Medulla oblongata (tissue), 1 donor: ENCODE data around the gene NCSTN.

Experiments
- DNase-seq: peaks from one replicate; pipeline ENCODE4 v3.0.0-alpha.2; 2015; ENCODE audit errors: extremely low spot score

Gene NCSTN

DNA sequence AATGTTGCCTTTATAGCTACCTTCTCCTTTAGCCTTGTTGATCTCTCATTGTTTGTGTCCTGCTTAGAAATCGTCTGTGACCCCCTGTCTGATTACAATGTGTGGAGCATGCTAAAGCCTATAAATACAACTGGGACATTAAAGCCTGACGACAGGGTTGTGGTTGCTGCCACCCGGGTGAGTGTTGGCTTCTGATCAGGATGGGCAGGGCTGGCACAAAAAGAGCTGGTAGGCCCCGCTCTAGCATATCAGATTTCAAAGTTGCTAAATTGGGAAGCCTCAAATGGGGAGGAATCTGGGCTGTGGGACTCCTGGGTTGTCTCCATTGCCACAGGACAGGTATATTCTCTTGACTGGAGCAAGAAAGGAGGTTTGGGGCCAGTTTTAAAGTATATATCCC is 8.4 kb downstream of the NCSTN start:
- no peak for DNase-seq

DNA sequence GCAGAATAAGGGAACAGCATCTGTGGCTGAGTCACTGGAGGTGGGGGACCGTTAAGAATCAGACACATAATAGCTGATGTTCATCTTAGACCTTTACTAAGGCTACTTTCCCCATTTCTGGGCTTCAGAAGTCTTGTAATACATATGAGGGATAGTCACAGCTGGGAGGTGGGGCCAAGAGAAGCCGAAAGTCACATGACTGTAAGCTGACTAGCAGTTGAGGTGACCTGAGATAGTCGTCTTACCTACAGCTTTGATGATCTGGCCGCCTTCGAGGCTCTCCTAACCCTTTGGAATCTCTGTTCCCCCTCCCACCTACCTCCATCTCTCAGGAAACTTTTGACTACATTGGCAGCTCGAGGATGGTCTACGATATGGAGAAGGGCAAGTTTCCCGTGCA is 9.4 kb downstream of the NCSTN start:
- DNase-seq: no peak

DNA sequence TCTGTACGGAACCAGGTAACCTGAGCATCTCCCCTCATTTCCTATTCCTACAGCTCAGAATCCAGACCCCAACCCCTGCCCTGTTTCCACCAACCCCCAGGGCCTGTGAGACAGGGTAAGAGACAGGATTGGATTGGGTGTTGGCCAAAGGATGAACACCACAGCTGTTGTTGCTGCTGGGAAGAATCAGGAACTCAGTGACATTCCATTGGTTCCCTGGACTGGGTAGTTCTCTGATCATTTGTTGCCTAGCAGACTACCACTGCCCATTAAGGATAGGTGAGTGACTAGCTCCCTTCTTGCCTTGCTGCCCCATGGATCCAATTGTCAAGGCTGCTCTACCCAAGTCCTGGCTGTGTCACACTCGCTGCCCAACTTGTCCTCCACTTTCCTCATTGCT is 10.0 kb downstream of the NCSTN start:
- DNase-seq: no peak

DNA sequence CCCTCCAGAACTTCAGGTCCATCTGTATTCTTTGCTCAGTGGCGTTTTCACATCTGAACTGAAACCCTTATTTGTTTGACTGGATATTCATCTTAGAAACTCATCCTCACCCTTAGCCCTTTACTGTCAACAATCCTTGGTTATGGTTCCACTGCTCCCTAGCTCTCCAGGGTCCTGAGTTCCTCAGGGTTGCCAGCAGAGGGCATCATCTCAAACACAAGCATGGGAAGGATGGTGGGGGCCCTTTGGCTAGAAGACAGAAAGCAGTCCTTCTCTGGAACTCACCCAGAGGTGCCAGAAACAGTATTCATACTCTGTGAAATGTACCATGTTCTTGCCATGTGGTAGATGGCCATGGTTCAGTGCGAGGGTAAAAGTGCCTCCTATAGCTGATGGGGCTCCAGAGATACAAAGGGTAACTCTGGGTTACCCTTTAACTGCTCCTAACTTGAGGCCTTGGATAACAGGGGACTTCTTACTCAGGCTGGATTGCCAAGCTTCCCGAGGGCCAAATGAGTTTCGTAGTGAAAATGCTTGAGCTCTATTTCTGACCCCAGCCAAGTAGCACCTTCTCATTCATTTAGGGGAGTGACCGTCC is 11.3 kb downstream of the NCSTN start:
- DNase-seq: peak; percentile 45

DNA sequence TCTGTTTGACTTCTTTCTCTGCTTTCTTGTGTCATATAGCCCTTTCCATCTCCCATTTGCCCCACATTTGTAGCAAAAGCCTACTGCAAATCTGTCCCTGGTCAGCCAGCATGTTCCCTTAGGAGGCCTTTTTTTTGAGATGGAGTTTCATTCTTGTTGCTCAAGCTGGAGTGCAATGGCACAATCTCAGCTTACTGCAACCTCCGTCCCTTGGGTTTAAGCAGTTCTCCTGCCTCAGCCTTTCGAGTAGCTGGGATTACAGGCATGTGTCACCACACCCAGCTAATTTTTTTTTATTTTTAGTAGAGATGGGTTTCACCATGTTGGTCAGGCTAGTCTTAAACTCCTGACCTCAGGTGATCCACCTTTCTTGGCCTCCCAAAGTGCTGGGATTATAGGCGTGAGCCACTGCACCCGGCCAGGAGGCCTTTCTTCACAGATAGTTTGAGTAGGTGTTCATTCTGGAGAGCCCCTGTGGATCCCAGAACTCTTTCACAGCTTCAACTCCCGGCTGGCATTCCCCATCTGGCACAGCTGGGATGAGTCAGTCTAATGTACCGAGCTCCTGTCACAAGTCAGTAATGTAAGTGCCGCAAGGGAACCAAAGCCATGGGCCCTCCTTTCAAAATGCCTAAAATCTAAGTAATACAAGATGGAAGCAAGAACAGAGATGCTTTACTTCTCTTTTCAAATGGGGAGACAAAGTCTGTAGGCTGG is 14.3 kb downstream of the NCSTN start:
- DNase-seq: no peak

DNA sequence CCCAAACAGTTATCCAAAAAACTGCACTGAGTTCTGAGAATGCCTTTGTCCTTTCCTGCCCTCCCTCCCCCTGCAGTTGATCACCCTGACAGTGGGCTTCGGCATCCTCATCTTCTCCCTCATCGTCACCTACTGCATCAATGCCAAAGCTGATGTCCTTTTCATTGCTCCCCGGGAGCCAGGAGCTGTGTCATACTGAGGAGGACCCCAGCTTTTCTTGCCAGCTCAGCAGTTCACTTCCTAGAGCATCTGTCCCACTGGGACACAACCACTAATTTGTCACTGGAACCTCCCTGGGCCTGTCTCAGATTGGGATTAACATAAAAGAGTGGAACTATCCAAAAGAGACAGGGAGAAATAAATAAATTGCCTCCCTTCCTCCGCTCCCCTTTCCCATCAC is 14.9 kb downstream of the NCSTN start:
- no peak for DNase-seq

DNA sequence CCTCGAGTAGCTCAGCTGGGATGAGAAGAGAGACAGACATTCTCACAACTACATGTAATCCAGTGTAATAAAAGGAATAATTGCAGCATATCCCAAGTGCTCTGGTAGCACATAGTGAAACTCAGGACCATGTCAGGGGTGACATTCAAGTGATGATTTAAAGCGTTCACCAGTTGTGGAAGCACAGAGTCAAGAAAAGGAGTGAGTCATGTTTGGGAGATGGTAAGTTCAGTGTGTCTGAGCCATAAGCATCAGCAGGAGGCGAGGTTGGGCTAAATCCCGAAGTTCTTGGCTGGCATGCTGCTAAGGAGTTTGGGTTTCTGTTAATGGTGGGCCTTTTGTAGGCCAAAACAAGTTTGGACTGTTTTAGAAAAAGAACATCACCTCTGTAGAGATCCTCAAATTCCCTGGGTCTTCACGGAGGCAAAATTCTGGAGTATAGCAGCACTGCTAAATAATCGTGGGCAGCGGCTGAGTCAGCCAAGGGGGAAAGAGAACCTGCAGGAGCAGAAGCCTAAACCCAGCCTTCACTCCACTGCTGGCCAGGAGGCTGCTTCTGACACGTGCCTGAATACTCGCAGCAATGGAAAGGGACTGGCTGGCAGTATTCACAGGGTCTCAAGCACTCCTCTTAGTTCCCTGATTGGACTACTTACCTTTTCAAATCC is 16.5 kb downstream of the NCSTN start:
- DNase-seq: no peak

DNA sequence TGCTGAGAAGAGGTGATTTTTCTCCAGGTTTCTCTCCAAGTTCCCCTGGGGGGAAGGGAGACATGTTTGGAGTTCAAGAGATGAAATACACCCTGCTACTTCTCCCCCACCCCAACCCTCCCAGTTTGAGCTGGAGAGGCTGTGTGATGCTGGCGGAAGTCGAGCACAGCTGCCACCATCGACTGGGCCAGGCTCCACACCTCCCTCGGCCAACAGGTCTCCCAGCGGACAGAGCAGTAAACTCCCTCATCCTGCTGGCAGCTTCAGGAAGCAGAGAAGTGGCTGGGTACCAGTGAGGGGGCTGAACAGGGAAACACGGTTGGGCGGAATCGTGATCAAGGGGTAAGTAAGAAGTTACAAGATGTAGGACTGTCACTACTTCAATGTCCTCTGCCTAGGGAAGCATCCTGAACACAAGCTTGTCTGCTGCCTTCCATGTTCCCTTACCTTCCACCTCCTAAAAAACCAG is 17.1 kb downstream of the NCSTN start:
- DNase-seq: no peak

DNA sequence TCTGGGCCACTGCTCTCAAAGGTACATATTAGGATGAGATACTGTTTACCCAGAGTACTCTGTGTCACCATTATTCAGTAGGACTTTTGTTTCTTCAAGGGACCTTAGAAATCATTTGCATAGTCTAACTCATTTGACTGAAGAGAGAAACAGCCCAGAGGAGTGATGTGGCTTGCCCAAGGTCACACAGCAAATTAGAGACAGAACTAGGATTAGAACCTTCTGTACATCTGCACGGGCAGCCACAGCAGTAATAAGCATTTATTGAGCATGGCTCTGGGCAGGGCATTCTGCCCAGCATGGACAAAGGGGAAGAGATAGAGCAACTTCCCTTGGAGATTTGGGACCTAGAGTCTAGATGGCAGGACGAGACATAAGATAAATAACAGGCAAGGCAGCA is 18.0 kb downstream of the NCSTN start:
- no peak for DNase-seq

DNA sequence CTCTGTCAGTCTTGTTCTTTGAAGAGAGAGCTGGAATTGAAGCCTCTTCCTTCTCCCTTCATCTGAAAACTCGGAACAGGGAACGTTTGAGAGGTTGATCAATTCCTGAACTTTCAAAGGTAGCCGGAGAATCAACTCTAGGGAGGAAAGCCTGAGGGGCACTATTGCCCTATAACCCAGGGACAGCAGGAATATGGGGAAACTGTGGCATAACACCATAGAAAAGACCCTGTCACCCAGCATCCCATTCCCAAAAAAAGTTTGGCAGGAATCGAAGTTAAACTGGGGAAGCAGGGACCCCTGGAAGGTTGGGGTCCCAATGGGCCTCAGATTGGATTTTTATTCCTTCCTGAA is 18.6 kb downstream of the NCSTN start:
- DNase-seq: no peak

DNA sequence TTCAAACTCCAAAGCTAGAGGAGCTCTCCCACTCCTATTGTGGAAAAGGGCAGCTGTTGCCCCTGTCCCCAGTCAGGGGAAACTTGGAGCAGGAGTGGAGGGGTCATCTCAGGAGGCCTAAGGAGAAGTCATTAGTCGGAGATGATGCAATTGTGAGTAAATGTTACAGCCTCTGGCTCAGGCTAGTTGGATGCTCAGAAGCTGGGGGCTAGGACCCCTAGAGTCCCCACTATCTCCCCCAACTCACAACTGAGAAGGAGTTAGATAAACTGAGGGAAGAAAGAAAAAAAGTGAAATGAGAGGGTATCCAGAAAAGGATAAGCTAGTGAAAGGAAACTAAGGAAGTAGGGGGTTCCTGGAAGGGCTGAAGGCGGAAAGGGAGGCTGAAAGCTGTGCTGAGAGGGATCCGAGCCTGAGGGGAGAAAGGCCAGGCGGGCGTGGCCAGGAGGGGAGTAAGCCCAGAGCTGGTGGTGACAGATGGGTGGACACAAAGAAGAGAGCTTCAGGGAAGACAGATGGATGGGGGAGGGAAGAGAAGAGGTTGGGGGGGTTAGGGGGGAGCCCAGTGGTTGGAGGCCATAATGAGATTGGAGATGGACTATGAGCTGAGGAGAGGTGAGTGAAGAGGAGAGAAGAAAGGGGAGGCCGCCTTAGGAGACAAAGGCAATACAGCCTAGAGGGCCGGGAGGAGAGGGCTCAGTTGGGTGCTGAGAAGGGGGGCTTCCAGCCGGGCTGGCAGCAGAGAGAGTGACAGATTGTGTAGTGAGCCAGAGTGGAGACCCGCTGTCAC is 19.2 kb downstream of the NCSTN start:
- no peak for DNase-seq

DNA sequence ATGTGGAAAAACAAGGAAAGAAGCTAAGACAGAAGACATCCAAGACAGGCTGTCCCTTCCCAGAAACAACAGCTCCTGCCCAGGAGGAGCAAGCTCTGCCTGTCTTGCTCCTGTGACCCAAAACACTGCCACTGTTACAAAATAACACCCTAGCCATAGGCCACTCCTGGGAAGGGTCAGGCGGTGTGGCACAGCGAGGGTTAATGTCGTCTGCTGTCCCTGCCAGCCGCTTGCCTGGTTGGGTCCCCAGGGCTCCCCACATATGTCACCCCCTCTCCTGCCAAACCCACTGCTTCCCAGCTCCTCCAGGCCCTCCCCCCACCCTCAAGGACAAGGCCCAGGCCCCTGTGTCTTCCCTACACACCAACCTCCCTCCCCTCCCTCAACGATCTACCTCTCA is 19.8 kb downstream of the NCSTN start:
- no peak for DNase-seq

DNA sequence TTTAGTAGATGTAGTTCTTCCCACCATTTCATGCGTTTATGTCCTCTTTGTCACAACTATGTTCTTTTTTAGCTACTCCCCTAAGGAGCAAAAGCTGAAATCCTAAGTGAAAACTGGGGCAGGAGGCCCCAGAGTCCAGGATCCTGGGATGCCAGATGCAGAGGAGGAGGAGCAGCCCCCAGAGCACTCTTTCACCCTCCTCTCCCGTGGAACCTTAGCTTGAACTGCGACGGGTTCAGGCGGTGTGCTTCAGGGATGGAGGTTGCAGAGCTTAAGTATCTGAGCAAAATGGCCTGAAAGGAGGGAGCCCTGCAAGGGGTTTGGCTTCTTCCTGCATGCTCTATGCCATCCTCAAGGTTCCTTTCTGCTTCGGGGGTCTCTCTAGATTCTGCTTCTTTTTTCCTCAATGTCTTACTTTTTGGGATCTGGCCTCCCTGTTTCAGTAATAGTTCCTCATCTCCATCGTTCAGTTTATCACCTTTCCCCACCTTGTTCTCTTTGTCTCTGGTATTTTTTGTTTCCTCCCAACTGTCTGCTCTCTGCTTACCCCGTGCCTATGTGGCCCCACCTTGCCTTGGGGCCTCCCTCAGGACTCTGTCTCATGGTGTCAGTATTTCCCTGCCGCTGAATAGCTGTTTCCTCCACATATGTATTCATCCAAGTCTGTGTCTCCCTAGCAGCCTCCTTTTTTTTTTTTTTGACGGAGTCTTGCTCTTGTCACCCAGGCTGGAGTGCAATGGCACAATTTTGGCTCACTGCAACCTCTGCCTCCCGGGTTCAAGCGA is 21.0 kb downstream of the NCSTN start:
- no peak for DNase-seq

DNA sequence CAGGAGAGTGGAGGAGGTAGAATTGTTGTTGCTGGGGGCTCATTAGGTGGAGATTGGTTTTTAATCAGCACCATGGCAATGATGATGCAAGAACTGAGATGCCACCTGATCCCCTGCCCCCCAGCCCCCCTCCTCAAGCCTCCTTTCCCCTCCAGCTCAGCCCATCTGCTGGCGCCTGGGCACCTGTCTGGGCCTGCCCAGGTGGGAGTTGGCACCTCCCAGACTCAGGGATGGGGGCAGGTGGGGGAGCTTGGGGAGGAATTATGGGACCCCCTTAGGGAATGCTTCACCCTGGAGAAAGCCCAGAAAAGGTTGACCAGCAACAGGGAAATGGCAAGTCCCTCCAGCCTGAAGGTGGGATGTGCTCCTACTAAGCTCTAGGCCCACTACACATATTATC is 22.1 kb downstream of the NCSTN start:
- no peak for DNase-seq

DNA sequence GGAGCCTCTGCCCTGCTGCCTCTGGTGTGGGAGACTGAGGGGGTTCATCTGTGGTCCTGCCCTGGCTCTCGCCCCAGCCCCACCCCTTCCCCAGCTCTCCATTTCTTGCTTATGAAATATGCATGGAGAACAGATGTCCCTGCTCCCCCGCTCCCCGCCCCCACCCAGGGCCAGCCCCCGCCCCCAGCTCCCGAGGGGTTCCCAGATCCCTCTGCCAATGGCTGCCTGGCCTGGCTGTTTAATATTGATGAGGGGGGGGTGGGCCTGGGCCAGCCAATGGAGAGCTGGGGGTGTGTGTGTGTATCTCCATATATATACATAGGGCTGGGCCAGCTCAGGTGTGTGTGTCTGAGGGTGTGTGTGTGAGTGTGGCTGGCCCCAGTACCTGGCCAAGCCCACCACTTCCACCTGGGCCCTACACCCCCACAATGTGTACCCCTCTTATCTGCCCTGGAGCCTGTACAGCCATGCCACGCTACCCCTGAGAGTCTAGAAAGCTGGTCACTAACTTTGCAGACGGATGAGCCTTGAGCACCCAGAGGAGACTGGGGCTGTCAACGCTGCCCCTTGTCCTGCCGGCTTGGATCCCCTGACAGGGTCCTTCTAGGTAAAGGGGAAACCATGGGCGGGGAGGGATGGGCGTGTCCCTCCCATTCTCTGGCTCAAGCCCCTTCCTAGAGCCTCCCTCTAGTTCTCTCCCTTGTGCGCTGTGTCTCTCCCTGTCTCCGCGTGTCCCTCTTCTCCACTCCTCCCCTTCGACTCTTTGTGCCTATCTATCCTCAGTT is 23.7 kb downstream of the NCSTN start, which contains the start of gene NHLH1:
TSS of gene NHLH1 (plus strand) at position 341 of the 785 bp plus-strand sequence. CDS start 3,661 bp downstream, outside the sequence.
- no peak for DNase-seq

DNA sequence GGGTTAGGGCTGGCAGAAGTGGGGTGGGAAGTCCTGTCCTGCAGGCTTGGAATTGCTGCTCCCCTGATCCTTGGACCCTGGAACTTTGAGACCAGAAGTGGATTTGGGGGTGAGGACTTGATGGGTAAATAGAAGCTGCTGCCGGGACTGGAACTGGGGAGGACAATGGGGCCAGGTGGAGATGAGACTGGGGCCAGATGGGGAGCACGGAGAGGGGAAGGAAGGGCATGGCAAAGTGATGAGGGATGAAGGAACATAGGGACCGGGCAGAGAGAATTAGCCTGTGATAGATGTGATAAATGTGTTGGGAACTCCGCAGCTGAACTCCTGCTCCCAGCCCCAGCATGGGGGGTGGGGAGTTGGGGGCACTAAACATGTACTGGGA is 24.3 kb downstream of the NCSTN start:
- no peak for DNase-seq

DNA sequence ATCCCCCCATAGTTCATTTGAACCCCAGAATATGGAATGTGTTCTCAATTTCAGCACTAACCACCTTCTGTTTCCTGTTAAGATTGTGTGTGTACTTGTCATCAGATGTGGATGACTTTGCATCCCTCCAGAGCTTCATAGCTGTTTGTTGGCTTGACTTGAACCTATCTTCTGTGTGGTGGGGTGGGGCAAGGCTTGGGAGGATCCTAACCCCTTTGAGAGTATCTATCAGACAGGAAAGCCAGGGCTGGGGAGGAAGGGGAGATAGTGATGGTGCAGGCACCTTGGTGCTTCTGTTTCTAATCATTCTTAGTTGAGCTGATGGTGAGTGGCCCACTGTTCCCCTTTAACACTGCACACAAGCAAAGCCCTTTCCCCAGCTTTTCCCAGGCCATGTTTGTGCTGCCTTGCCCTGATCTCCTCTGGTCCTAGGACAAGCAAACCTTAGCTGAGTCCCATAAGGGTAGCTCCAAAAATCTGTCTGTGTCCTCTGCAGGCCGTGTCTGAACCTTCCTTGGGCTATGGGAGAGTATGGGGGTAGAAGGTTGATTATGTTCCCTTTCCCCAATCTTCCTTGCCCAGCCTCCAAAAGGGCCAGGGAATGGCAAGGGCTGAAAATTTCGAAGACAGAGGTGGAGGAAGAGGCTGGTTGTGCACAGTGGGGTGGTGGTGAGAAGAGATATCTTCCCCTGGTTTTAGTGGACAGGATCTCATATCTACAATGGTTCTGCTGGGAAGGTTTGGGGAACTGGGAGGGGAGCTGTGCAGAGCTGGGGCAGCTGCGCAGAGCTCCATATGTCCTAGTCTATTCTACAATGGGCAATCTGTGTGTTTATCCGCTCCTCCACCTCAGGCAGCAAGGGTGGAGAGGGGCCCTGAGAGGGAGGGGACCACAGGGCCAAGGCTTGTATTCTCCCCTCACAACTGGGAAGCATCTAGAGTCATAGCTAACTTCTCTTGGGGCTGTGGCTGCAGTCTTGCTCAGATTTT is 25.0 kb downstream of the NCSTN start:
- DNase-seq: no peak

DNA sequence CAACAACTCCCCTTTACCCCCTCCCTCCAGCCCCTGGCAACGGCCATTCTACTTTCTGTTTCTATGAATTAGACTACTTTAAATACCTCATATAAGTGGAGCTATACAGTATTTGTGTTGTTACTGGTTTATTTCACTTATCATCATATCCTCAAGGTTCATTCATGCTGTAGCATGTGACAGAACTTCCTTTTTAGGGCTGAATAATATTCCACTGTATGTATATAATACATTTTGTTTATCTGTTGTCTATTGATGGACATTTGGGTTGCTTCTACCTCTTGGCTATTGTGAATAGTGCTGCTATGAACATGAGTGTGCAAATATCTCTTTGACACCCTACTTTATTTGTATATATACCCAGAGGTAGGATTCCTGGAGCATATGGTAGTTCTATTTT is 25.9 kb downstream of the NCSTN start:
- no peak for DNase-seq

DNA sequence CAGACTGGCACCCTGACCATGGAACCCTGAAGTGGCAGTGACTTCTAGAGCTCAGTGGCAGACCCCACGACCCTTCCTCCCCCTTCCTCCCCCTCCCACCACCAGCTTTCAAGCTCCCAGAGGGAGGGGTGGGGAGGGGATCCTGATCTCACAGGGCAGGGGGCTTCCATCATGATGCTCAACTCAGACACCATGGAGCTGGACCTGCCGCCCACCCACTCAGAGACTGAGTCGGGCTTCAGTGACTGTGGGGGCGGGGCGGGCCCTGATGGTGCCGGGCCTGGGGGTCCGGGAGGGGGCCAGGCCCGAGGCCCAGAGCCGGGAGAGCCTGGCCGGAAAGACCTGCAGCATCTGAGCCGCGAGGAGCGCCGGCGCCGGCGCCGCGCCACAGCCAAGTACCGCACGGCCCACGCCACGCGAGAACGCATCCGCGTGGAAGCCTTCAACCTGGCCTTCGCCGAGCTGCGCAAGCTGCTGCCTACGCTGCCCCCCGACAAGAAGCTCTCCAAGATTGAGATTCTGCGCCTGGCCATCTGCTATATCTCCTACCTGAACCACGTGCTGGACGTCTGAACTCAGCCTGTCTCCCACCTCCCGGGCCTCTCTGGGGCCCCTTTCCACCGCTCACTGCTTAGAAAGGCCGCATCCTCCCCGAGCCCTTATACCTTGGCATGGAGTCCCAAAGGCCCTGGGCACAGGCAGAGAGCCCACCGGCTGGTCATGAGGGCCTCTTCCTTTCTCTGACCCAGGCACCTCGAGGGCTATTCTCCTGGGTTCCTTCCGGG is 27.6 kb downstream of the NCSTN start:
- no peak for DNase-seq
